Upper lobe of left lung (tissue), 6 donors: ENCODE results near the gene ALPI. TPM values are rescaled to one million over a fixed set of nuclear protein-coding genes. Genes with fewer than 3 reads are reported as not detected.
"Not testable (repeated sequence)": the region's sequence is repeated elsewhere in the genome, so short reads cannot be mapped to it uniquely, and the experiment has no call there.

Experiments
- ATAC-seq, 2 donors: fragments of 200-7000 bp; cut with Tn5 transposase; one replicate each; pipeline ENCODE4 v1.9.1; 2022; ENCODE audit warnings: mild to moderate bottlenecking in 2 of 2, moderate library complexity in 2 of 2; ENCODE audit not compliant: low FRiP score in 2 of 2
- DNase-seq, 2 donors: peaks; one replicate each; pipeline ENCODE4 v3.0.0-alpha.2; 2019 to 2020
- H3K27ac ChIP-seq, 4 donors: fragments of 200-600 bp; sonication (generic); one replicate each; pipeline ENCODE4 v1.5.1; 2016 to 2019
- H3K27me3 ChIP-seq, 4 donors: fragments of 200-600 bp; sonication (generic); one replicate each; pipeline ENCODE4 v1.5.1; 2017 to 2019
- H3K36me3 ChIP-seq, 4 donors: fragments of 200-600 bp; sonication (generic); one replicate each; pipeline ENCODE4 v1.5.1; 2016 to 2019
- H3K4me1 ChIP-seq, 4 donors: fragments of 200-600 bp; sonication (generic); one replicate each; pipeline ENCODE4 v1.5.1; 2018 to 2019
- H3K4me3 ChIP-seq, 4 donors: fragments of 200-600 bp; sonication (generic); one replicate each; pipeline ENCODE4 v1.5.1; 2017 to 2019; ENCODE audit warnings: mild to moderate bottlenecking in 2 of 4, moderate library complexity in 1 of 4
- H3K9me3 ChIP-seq, 4 donors: fragments of 200-600 bp; sonication (generic); one replicate each; pipeline ENCODE4 v1.5.1; 2018 to 2019
- CTCF ChIP-seq, 6 experiments: fragments of 450-650 bp in 4 of 6; fragments of 200-600 bp in 2 of 6; sonication (generic) in 2 of 6; IDR thresholded peaks; one replicate each; pipeline ENCODE4 v1.5.1; 2016 to 2019; ENCODE audit warnings: antibody characterized with exemption in 6 of 6
- EP300 ChIP-seq, 4 donors: sonication (generic); formaldehyde crosslinking; IDR thresholded peaks; one replicate each; pipeline ENCODE4 v1.5.1; 2017; ENCODE audit warnings: antibody characterized with exemption in 4 of 4, control low read depth in 2 of 4
- POLR2A ChIP-seq, 4 donors: fragments of 450-650 bp; IDR thresholded peaks; one replicate each; pipeline ENCODE4 v1.5.1; 2016 to 2017; ENCODE audit warnings: antibody characterized with exemption in 4 of 4, mild to moderate bottlenecking in 2 of 4
- POLR2AphosphoS5 ChIP-seq, 2 donors: sonication (generic); formaldehyde crosslinking; IDR thresholded peaks; one replicate each; pipeline ENCODE4 v1.5.1; 2017; ENCODE audit warnings: antibody characterized with exemption in 2 of 2
- WGBS, 2 donors: methylation state at CpG; one replicate each; pipeline ENCODE4 v1.1.5; 2017 to 2018; 5-methylcytosine and 5-hydroxymethylcytosine counted together
- total RNA-seq, 6 donors: library from RNA; depleted of rRNA in 4 of 6; stranded (reverse); fragments of >200 nt in 4 of 6; gene quantifications; one replicate each; pipeline versions ENCODE4 v1.1.0 to v1.2.1, GENCODE V29; 2016 to 2021
- donor health status: DM: no; HTN: no; CAD: no; lungs with moderate emphysema.
- donor health status: DM: no; HTN: yes; CAD: no; lungs with severe emphysema.

Gene ALPI
- total RNA-seq: not detected

DNA sequence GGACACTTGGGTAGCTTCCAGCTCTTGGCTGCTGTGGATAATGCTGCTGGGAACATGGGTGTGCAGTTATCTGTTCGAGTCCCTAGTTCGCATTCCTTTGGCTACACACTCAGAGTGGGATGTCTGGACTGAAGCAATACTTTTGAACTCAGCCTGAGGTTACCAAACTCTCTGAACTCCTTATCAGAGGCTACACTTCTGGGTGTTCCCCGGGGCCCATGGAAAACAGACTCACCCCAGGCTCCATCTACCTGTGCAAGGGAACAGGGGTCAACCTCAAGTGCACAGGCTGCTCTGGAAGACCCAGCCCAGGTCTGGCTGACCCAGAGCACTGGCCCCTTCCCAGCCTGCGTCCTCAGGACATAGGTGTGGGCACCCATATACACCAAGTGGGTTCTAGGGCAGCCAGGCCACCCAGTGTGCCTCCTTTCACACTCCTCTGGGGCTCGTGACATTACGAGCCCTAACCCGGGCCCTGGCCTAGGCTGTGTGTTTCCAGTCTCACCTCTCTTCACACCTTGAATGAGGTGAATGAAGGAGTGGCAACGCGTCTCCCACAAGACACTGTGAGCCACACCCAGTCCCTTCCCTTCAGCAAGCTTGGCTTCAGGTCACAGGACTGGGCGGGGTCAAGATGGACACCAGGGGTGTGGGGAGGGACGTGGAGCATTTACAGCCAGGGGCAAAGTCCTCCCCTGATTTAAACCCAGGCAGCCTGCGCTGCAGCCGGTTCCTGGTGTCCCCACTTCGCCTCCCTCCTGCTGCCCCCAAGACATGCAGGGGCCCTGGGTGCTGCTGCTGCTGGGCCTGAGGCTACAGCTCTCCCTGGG is at the start of gene ALPI:
Gene ALPI, plus strand, starts transcription at position 728 of the 830 bp plus-strand sequence. Its CDS starts 47 bp downstream, at position 775.
- DNase-seq: peak; percentile 12 to 37
- WGBS, 2 donors: 82 to 92% methylated on average over 3 to 14 of the region's 14 CpGs
- Histone ChIP-seq H3K4me3 (no peak within 1 kb of the TSS), H3K4me1 (no peaks in the 10 kb centered on the region), H3K27ac (no peak within 1 kb of the TSS), H3K27me3 (peaks cover 0 to 8% (median 0%) of the 10 kb centered on the region in 4 donors), H3K9me3 (no peaks in the 10 kb centered on the region), H3K36me3 (no peaks in the 10 kb centered on the region)
- no peak for ATAC-seq
- TF ChIP-seq EP300 (IDR thresholded peaks at IDR 0.05) (no peak), POLR2AphosphoS5 (IDR thresholded peaks at IDR 0.05) (no peak)

- H3K4me3 ChIP-seq: no peak within 1 kb of the TSS
- H3K4me1 ChIP-seq: no peaks in the 10 kb centered on the region
- H3K36me3 ChIP-seq: no peaks in the 10 kb centered on the region
- H3K27me3 ChIP-seq: no peaks in the 10 kb centered on the region
- TF ChIP-seq POLR2A (IDR thresholded peaks at IDR 0.05) (no peak), CTCF (IDR thresholded peaks at IDR 0.05) (no peak), POLR2AphosphoS5 (IDR thresholded peaks at IDR 0.05) (no peak), EP300 (IDR thresholded peaks at IDR 0.05) (no peak)
- H3K9me3 ChIP-seq: no peaks in the 10 kb centered on the region
- no peak within 1 kb of the TSS for H3K27ac ChIP-seq
- WGBS, 2 donors: 85% methylated on average over 11 to 15 of the region's 17 CpGs
- ATAC-seq (no peak), DNase-seq (peak in 1 of 2 donors; percentile 73)
Measured at GRCh38 chr2:232406556-232407310, 49.2 kb upstream of the ALPI start, which contains the start of gene ALPG. TSS of gene ALPG (plus strand) at chr2:232406844. CDS start at chr2:232406895, 51 bp downstream.

- H3K27ac ChIP-seq, H3K9me3 ChIP-seq, H3K36me3 ChIP-seq, H3K4me3 ChIP-seq, H3K27me3 ChIP-seq, H3K4me1 ChIP-seq: not testable (repeated sequence)
- DNase-seq (peak in 1 of 2 donors; percentile 82), ATAC-seq (peak in 1 of 2 donors; percentile 17)
- 95 to 97% methylated on average over 6 to 27 of the region's 30 CpGs for WGBS, 2 donors
Measured at GRCh38 chr2:232407428-232408150, 48.4 kb upstream of the ALPI start.

DNA sequence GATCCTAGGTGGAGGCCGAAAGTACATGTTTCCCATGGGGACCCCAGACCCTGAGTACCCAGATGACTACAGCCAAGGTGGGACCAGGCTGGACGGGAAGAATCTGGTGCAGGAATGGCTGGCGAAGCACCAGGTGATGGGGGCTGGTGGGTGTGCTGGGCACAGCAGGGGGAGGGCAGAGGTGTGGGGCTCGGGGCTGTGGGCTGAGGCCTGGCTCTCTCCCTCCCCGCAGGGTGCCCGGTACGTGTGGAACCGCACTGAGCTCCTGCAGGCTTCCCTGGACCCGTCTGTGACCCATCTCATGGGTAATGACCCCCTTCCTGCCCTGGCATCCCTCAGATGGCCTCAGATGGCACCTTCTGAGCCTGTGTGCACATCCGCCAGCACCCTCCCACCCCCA is 47.7 kb upstream of the ALPI start:
- H3K27ac ChIP-seq, H3K4me1 ChIP-seq, H3K36me3 ChIP-seq, ATAC-seq, H3K4me3 ChIP-seq, H3K9me3 ChIP-seq, H3K27me3 ChIP-seq: not testable (repeated sequence)
- WGBS, 2 donors: 88 to 95% methylated on average over 3 to 7 of the region's 10 CpGs
- peak in 1 of 2 donors; percentile 39 for DNase-seq

GRCh38 chr2:232409617-232410016 is 46.3 kb upstream of the ALPI start:
- not testable (repeated sequence) for H3K4me1 ChIP-seq, H3K36me3 ChIP-seq, H3K27me3 ChIP-seq, ATAC-seq, H3K4me3 ChIP-seq, H3K9me3 ChIP-seq, H3K27ac ChIP-seq
- DNase-seq: peak in 1 of 2 donors; percentile 63
- 54 to 85% methylated on average over 19 of the region's 40 CpGs for WGBS, 2 donors

DNA sequence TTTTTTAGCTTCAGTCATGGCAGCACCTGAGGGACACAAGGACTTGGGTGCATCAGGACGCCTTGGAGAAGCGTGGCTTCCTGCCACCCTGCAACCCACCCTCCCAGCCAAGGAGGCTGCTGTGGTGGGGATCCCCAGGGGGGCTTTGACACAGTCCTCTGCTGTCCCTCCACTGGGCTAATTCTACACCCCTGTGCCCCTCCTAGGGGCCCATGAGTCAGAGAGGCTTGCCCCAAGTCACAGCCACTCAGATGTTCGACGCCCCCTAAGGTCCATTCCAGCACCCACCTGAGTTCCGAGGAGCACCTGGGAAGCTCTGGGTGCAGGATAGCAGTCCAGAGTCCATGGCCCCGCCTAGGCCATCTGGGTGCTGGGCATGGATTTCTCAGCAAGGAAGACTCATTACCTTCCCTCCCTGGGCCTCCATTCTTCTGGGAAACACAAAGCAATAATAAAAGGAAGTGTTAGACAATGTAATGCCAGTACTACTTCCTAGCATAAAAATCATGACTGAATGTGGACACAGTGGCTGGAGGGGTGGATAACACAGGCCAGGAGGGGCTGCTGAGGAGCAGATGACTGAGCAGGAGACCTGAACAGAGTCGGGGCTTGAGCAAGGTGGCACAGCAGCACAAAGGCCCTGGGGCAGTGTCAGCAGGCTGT is 45.6 kb upstream of the ALPI start:
- 77 to 86% methylated on average over 4 to 7 of the region's 7 CpGs for WGBS, 2 donors
- no peaks in the 10 kb centered on the region for H3K27me3 ChIP-seq

More for the DNA sequence above, 45.6 kb upstream of the ALPI start:
- Histone ChIP-seq H3K4me3 (no peak overlapping the region), H3K27ac (no peak overlapping the region), H3K4me1 (no peaks in the 10 kb centered on the region), H3K36me3 (no peaks in the 10 kb centered on the region), H3K9me3 (no peaks in the 10 kb centered on the region)
- TF ChIP-seq POLR2A (IDR thresholded peaks at IDR 0.05) (no peak), CTCF (IDR thresholded peaks at IDR 0.05) (no peak), EP300 (IDR thresholded peaks at IDR 0.05) (no peak), POLR2AphosphoS5 (IDR thresholded peaks at IDR 0.05) (no peak)
- DNase-seq: no peak
- ATAC-seq: no peak
